A673 (cell line): ENCODE data around the gene CYP27C1. TPM values are rescaled to one million over a fixed set of nuclear protein-coding genes. Genes with fewer than 3 reads are reported as not detected.

Experiments
- BruUV-seq: library from RNA; stranded (reverse); fragments of 400-500 nt; replicated peaks from 2 replicates; lab custom pipeline; 2021; lab: Mats Ljungman, UMichigan
- CTCF ChIA-PET: fragments of 300-600 bp; sonication (Branson Sonifier 250); formaldehyde crosslinking; loops from one replicate; lab custom pipeline; 2022; ENCODE audit warnings: antibody characterized with exemption; lab: Charles Lee
- POLR2A ChIA-PET: fragments of 300-600 bp; sonication (Branson Sonifier 250); formaldehyde crosslinking; loops from one replicate; lab custom pipeline; 2022; ENCODE audit warnings: antibody characterized with exemption; ENCODE audit not compliant: low non-redundant PET; lab: Charles Lee
- DNase-seq: peaks from one replicate; pipeline ENCODE4 v3.0.0-alpha.2; 2015; ENCODE audit warnings: low spot score
- H3K27ac ChIP-seq: fragments of 200-600 bp; sonication (generic); 2 replicates; pipeline ENCODE4 v1.5.1; 2016; ENCODE audit warnings: mixed run types, low read depth, mild to moderate bottlenecking, mixed read lengths, antibody characterized with exemption, low read length; ENCODE audit not compliant: poor library complexity, severe bottlenecking
- H3K27me3 ChIP-seq: fragments of 200-600 bp; sonication (generic); replicated peaks from 2 replicates; pipeline ENCODE4 v1.6.1; 2017; ENCODE audit warnings: mixed run types, low read depth, mild to moderate bottlenecking, mixed read lengths, antibody characterized with exemption, low read length; ENCODE audit not compliant: insufficient read depth, poor library complexity
- H3K36me3 ChIP-seq: fragments of 200-600 bp; sonication (generic); 2 replicates; pipeline ENCODE4 v1.6.1; 2016; ENCODE audit warnings: mixed run types, mild to moderate bottlenecking, mixed read lengths, antibody characterized with exemption, low read length; ENCODE audit not compliant: insufficient read depth, poor library complexity, severe bottlenecking
- H3K4me1 ChIP-seq: fragments of 200-600 bp; sonication (generic); 2 replicates; pipeline ENCODE4 v1.6.1; 2017; ENCODE audit warnings: mixed run types, mild to moderate bottlenecking, mixed read lengths, antibody characterized with exemption, low read length; ENCODE audit not compliant: insufficient read depth, poor library complexity, severe bottlenecking
- H3K4me3 ChIP-seq: fragments of 200-600 bp; sonication (generic); 2 replicates; pipeline ENCODE4 v1.5.1; 2016; ENCODE audit warnings: low read depth, mixed run types, mild to moderate bottlenecking, mixed read lengths, low read length; ENCODE audit not compliant: poor library complexity, severe bottlenecking
- H3K9me3 ChIP-seq: fragments of 200-600 bp; sonication (generic); 2 replicates; pipeline ENCODE4 v1.6.1; 2016; ENCODE audit warnings: mixed run types, low read depth, mild to moderate bottlenecking, mixed read lengths, antibody characterized with exemption, low read length; ENCODE audit not compliant: poor library complexity, severe bottlenecking
- CTCF ChIP-seq: fragments of 300-800, 200-600 bp; sonication (generic); conservative IDR thresholded peaks from 2 replicates; pipeline ENCODE4 v1.5.1; 2017; ENCODE audit warnings: low read depth, mild to moderate bottlenecking, antibody characterized with exemption, low read length, moderate library complexity, mixed read lengths
- EZH2 ChIP-seq: fragments of 200-600 bp; sonication (generic); IDR thresholded peaks from 2 replicates; pipeline ENCODE4 v1.6.1; 2017; ENCODE audit warnings: borderline replicate concordance, low read depth, mild to moderate bottlenecking, mixed read lengths, antibody characterized with exemption, low read length; ENCODE audit not compliant: poor library complexity, severe bottlenecking
- intact Hi-C: fragments of 100-400 bp; cut with micrococcal nuclease; formaldehyde crosslinking; loops from one replicate; pipeline ENCODE4 v1.10.0; 2022; ENCODE audit not compliant: unreplicated experiment
- total RNA-seq: library from RNA; stranded (reverse); gene quantifications from 2 replicates; pipeline ENCODE4 v1.2.3, GENCODE V29; 2021

CYP27C1 gene
- total RNA-seq, 1 experiment from 2014 or later, result 4.2 TPM

- Histone ChIP-seq H3K4me1 (peaks cover 11% of the 10 kb centered on the region), H3K27me3 (no peaks in the 10 kb centered on the region), H3K27ac (no peak overlapping the region), H3K4me3 (no peak overlapping the region), H3K9me3 (no peaks in the 10 kb centered on the region), H3K36me3 (no peaks in the 10 kb centered on the region)
- intact Hi-C loops, result no loop called here
- TF ChIP-seq EZH2 (no peak), CTCF (no peak)
- ChIA-PET CTCF (no interaction called here), POLR2A (no interaction called here)
- BruUV-seq, result no TSS peak
- no peak for DNase-seq
These were observed 19.1 kb downstream of the CYP27C1 start for GRCh38 chr2:127200962-127201361.

- intact Hi-C loops, result loop anchor here (5.0 kb wide), 2 partner anchors 93 to 123 kb away; partner anchors contain the start of gene ERCC3
- POLR2A ChIA-PET, result interaction anchor here (0.6 kb wide), 1 partner anchor 190 kb away, joined by 4 read pairs; no protein-coding TSS in a partner anchor
- no peaks in the 10 kb centered on the region for H3K36me3 ChIP-seq
- no peaks in the 10 kb centered on the region for H3K27me3 ChIP-seq
- CTCF ChIA-PET, result no interaction called here
- TF ChIP-seq CTCF, result no peak
- TF ChIP-seq EZH2, result no peak
- peaks cover 6% of the 10 kb centered on the region for H3K4me1 ChIP-seq
- no peaks in the 10 kb centered on the region for H3K9me3 ChIP-seq
- H3K27ac ChIP-seq, result no peak overlapping the region
- DNase-seq, result no peak
- BruUV-seq, result no TSS peak
- H3K4me3 ChIP-seq, result no peak overlapping the region
These were observed 20.9 kb downstream of the CYP27C1 start for GRCh38 chr2:127199223-127199622.

GRCh38 chr2:127197475-127198385 lies 22.4 kb downstream of the CYP27C1 start:
- ChIA-PET POLR2A (interaction anchor here (1.2 kb wide), 1 partner anchor 77 kb away, joined by 4 read pairs; no protein-coding TSS in a partner anchor), CTCF (interaction anchor here (0.6 to 1.7 kb wide), 12 partner anchors 21 to 452 kb away, joined by 3 to 14 read pairs (median 5); partner anchors contain the start of gene ERCC3)
- Histone ChIP-seq H3K4me3 (peak overlapping the region; percentile 36), H3K27me3 (no peaks in the 10 kb centered on the region), H3K27ac (no peak overlapping the region), H3K4me1 (peaks cover 6% of the 10 kb centered on the region), H3K36me3 (no peaks in the 10 kb centered on the region), H3K9me3 (no peaks in the 10 kb centered on the region)
- BruUV-seq, result no TSS peak
- peak; percentile 89 for DNase-seq
- intact Hi-C loops, result loop anchor here (1.0 to 5.0 kb wide), 4 partner anchors 95 to 452 kb away; partner anchors contain the start of gene ERCC3
- TF ChIP-seq CTCF (peak; percentile 96), EZH2 (no peak)
